DMS53 treated with DMSO at 0.1 percent for 48 hours (cell line): ENCODE data around the gene HECTD1.
"Not testable (repeated sequence)": the region's sequence is repeated elsewhere in the genome, so short reads cannot be mapped to it uniquely, and the experiment has no call there.

Source experiments
- DNase-seq: peaks from one replicate; lab custom pipeline; 2025; ENCODE audit not compliant: unreplicated experiment; lab: John Stamatoyannopoulos, UW

HECTD1 gene

GRCh38 chr14:31096255-31096654, 111.3 kb downstream of the HECTD1 start:
- DNase-seq = no peak

- not testable (repeated sequence) for DNase-seq
These were observed 111.8 kb downstream of the HECTD1 start for GRCh38 chr14:31095817-31096216.

- DNase-seq = not testable (repeated sequence)
These were observed 113.4 kb downstream of the HECTD1 start for GRCh38 chr14:31093884-31094839.

- DNase-seq = no peak
These were observed 115.4 kb downstream of the HECTD1 start for GRCh38 chr14:31092160-31092708.

- DNase-seq = peak; percentile 23
These were observed 116.5 kb downstream of the HECTD1 start for GRCh38 chr14:31090883-31091764.

- DNase-seq = not testable (repeated sequence)
These were observed 121.1 kb downstream of the HECTD1 start for GRCh38 chr14:31086466-31086865.

- no peak for DNase-seq
These were observed 122.6 kb downstream of the HECTD1 start for GRCh38 chr14:31085027-31085426.

- no peak for DNase-seq
These were observed 123.2 kb downstream of the HECTD1 start for GRCh38 chr14:31084385-31084784.

GRCh38 chr14:31083781-31084180, 123.8 kb downstream of the HECTD1 start:
- no peak for DNase-seq

- DNase-seq = no peak
These were observed 127.1 kb downstream of the HECTD1 start for GRCh38 chr14:31080484-31080883.

GRCh38 chr14:31080056-31080455, 127.5 kb downstream of the HECTD1 start:
- no peak for DNase-seq

- no peak for DNase-seq
These were observed 128.8 kb downstream of the HECTD1 start for GRCh38 chr14:31078766-31079165.

GRCh38 chr14:31075144-31075543, 132.4 kb downstream of the HECTD1 start:
- DNase-seq = no peak

- no peak for DNase-seq
These were observed 136.4 kb downstream of the HECTD1 start for GRCh38 chr14:31071151-31071550.

- DNase-seq = no peak
These were observed 137.2 kb downstream of the HECTD1 start for GRCh38 chr14:31070431-31070830.

GRCh38 chr14:31069343-31069742, 138.2 kb downstream of the HECTD1 start:
- no peak for DNase-seq

GRCh38 chr14:31068235-31068634, 139.4 kb downstream of the HECTD1 start:
- DNase-seq = no peak

- DNase-seq = not testable (repeated sequence)
These were observed 144.7 kb downstream of the HECTD1 start for GRCh38 chr14:31062908-31063307.

GRCh38 chr14:31060253-31060875, 147.2 kb downstream of the HECTD1 start:
- no peak for DNase-seq

- DNase-seq = no peak
These were observed 148.3 kb downstream of the HECTD1 start for GRCh38 chr14:31059152-31059924.
